Measurements from ENCODE around the gene BRIX1.
"Not testable (repeated sequence)": the region's sequence is repeated elsewhere in the genome, so short reads cannot be mapped to it uniquely, and the experiment has no call there.

The BRIX1 gene

DNA sequence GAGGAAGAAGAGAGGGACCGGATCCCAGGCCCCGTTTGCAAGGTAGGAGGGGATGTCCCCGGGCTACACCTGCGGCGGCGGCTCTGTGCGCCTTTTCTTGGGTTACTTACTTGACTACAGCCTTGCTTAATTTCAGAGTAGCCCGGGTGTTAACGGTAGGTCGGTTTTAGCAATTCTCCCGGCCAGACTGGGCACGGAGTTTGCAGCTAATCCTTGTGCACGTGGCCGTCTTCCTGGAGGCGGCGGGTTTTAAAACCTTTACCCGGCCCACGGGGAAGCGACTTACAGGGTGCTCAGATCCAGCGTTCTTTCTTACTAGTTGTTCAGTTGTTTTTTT is 313 bp downstream of the BRIX1 start:
- DNase-seq = no peak

DNA sequence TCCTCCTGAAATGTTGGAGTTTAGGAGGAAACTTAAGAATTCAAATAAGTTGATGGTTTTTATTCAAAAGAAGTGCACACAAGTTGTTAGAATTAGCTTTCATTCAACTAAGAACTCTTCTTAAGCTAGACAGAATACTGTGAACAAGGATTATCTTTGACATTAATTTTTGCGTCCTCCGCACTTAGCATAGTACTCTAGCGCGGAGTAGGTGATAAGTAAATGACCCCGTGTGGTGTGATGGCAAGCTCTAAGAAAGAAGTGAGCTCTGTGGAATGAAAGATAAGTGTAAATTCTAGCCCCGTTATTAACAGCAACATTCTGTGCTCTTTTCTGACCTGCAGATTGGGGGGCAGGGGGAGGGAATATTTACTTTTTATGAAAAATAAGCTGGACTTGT is 1.0 kb downstream of the BRIX1 start:
- DNase-seq = no peak

DNA sequence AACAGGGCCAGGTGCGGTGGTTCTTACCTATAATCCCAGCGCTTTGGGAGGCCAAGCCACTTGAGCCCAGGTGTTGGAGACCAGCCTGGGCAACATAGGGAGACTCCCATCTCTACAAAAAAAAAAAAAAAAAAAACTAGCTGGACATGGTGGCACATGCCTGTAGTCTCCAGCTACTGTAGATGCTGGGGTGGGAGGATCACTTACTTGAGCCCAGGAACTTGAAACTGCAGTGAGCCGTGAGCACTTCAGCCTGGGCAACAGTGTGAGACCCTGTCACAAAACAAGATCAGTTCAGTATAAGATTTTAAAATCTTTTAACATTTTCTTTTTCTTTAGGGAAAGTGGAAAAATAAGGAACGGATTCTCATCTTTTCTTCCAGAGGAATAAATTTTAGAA is 2.5 kb downstream of the BRIX1 start:
- no peak for DNase-seq

- DNase-seq = no peak
Observed at GRCh38 chr5:34919077-34919476, 3.6 kb downstream of the BRIX1 start.

DNA sequence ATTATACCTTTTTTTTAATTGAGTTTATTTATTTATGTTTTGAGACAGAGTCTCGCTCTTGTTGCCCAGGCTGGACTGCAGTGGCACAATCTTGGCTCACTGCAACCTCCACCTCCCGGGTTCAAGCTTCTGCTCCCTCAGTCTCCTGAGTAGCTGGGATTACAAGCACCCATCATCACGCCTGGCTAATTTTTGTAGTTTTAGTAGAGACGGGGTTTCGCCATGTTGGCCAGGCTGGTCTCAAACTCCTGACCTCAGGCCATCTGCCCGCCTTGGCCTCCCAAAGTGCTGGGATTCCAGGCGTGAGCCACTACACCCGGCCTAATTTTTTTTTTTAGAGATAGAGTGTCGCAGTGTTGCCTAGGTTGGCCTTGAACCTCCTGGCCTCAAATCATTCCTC is 7.7 kb downstream of the BRIX1 start:
- DNase-seq = not testable (repeated sequence)

DNA sequence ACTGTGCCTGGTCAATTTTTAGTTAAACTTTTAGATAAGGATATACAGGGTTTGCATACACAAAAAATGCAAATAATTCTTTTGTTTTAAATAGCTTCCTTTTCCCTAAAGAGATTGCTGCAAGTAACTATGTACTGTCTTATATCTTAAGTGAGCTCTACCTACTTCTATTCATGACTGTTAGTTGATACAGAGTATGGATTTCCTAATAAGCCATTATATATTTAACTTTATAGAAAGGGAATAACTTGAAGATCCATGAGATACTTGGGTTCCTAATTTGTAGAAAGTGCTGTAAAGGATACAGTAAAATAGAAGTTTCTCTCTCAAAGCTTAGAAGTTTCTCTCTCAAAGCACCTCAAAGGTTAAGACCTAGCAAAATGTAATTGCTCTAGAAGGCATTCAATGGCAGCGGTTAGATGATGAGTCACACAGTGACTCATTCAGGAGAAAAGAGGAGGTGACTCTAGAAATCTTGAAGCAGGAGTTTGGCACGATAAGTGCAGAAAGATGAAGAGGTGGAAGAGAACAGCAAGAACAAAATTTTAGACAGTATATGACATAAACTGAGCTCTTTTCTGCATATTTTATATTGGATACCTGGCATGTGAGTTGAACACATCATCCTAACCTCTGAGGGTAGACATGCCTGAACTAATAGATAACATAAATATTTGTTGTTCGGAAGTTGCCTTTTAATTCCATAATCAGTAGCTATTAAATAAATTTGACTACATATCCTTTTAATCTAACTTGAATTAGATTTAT is 8.4 kb downstream of the BRIX1 start:
- no peak for DNase-seq

- DNase-seq = no peak
Observed at GRCh38 chr5:34924462-34924765, 8.9 kb downstream of the BRIX1 start.

DNA sequence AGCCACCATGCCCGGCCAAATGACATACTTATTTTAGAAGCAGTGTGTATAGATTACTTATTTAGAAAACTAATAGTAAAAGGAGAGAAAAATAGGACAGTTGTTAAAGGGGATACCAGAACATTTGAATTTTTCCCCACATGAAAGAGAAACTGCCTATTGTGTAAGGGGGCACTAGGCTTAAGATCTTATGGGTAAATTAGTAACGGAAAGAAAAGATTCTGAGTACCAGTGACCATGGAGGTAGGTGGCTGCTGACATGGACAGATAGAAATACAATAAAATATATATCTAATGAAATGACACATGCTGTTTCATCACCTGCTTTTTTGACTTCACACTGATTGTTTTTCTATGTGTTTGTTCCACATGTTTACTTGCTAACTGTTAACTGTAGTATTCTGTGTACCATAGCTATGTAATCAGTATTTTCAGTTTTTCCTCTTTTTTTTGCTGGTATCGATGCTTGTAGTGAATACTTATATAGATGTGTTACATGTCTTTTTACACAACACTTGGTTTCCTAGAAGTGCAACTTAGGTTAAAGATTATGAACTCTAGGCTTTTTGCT is 10.9 kb downstream of the BRIX1 start:
- DNase-seq = no peak

DNA sequence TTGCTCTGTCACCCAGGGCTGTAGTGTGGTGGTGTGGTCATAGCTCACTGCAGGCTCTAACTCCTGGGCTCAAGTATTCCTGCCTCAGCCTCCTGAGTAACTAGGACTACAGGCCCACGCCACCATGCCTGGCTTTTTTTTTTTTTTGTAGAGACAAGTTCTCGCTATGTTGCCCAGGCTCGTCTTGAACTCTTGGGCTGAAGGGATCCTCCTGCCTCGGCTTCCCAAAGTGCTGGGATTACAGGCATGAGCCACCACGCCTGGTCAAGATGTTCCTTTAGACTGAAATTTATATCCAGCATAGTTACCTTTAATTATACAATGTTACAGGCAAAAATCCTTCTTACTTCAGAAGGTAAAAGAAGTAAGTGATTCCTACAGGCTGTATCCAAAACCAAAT is 12.3 kb downstream of the BRIX1 start:
- no peak for DNase-seq

DNA sequence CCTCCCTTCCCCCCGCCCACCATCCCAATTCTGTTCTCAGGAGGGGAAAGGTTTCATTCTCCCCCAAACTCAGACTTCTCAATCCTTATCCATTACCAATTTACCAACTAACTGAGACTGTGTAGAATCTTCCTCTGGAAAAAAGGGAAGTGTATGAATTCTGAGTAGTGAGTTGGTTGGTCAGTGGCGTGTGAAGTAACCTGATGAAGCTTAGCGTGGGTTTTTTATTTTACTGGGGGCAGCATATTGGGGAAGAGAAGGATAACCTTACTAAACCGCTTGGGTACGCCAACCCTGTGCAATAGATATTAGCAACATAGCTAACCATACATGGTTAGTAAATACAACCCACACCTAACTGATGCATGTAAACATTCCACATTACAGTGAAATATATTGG is 12.8 kb downstream of the BRIX1 start:
- DNase-seq = no peak

- peak; percentile 97 for DNase-seq
Observed at GRCh38 chr5:34929134-34929719, 13.7 kb downstream of the BRIX1 start, which contains the start of gene DNAJC21. Gene DNAJC21 (plus strand): TSS chr5:34929559. CDS start chr5:34929820, 261 bp downstream.

GRCh38 chr5:34929720-34930461 is 14.4 kb downstream of the BRIX1 start:
- peak; percentile 68 for DNase-seq

- DNase-seq = no peak
Observed at GRCh38 chr5:34930462-34930844, 14.9 kb downstream of the BRIX1 start.

GRCh38 chr5:34930870-34931269 is 15.4 kb downstream of the BRIX1 start:
- no peak for DNase-seq

DNA sequence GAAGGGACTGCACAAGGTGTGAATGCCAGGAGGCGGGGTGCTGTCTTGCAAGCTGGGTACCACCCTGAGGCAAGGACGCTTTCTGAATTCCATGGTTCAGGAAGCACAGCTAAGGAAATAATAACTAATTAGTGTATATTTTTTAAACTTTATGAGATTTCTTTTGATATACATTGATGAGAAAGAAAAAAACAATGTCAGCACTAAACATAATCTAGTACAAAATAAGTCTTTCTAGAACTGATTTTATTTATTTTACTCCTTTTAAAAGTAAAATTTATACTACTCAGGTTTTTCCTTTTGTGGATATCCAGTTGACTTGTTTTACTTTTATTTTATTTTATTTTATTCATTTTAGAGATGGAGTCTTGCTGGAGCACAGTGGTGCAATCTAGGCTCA is 17.4 kb downstream of the BRIX1 start:
- no peak for DNase-seq

GRCh38 chr5:34941936-34942335 is 26.4 kb downstream of the BRIX1 start:
- DNase-seq = no peak

DNA sequence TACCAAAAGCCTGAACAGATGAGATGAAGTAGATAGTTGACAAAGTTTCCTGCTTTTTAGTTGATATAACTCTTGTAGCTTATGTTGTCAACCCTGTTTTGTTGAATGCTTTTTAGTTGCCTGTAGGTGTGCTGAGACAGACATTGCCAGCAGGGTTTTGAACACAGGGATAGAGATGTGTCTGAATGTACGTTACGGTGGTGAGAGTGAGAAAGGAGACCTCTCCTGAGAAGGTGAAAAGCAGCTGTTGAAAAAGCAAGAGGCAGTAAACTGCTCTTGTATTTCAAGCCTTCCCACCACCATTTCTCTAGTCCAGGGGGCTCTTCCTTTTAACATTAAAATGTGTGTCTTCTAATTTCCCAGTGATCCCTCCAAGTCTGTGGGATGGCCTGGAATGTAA is 28.5 kb downstream of the BRIX1 start:
- no peak for DNase-seq

GRCh38 chr5:34944460-34945047 is 29.0 kb downstream of the BRIX1 start:
- DNase-seq = no peak

DNA sequence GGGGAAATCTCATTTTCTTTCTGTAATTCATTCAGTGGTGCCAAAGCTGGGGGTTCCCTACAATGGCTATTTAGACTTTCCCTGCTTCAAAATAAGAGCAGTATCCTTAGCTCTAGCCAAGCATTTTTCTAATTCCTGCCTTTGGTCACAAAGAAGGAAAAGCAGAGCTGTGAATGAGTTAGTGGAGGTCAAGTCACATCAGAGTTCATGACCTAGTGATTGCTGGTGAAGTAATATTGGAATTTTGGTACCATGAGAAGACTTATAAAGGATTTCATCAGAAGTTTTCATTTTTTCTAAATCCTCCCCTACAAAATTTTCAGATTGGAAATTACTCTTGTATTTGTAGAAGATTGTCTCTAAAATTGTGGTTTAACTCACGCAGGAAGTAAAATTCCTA is 41.8 kb downstream of the BRIX1 start:
- no peak for DNase-seq

GRCh38 chr5:34957857-34958690 is 42.6 kb downstream of the BRIX1 start:
- no peak for DNase-seq

- no peak for DNase-seq
Observed at GRCh38 chr5:34959323-34959722, 43.8 kb downstream of the BRIX1 start.

GRCh38 chr5:34967540-34967939 is 52.0 kb downstream of the BRIX1 start:
- DNase-seq = no peak

GRCh38 chr5:34968258-34968657 is 52.7 kb downstream of the BRIX1 start:
- no peak for DNase-seq

Data from DMS153 (cell line).